K562 (cell line): ENCODE measurements around the gene HTR3B. TPM values are rescaled to one million over a fixed set of nuclear protein-coding genes. Genes with fewer than 3 reads are reported as not detected.

Source experiments
- ATAC-seq: fragments of 200-7000 bp; cut with Tn5 transposase; 3 replicates; pipeline ENCODE4 v1.9.1; 2020; ENCODE audit warnings: moderate library complexity
- BruUV-seq: library from RNA; stranded (reverse); fragments of 400-500 nt; replicated peaks from 2 replicates; lab custom pipeline; 2021; lab: Mats Ljungman, UMichigan
- CTCF ChIA-PET: fragments of 300-600 bp; formaldehyde crosslinking; extraction: SDS; loops from one replicate; lab custom pipeline; 2021; ENCODE audit warnings: low intra/inter-chr PET ratio; lab: Yijun Ruan, JAX
- POLR2A ChIA-PET: fragments of 300-600, 350-650 bp; sonication (Branson Sonifier 250); formaldehyde crosslinking; extraction: SDS; loops from one replicate; lab custom pipeline; 2021; ENCODE audit warnings: antibody characterized with exemption, inconsistent platforms; lab: Yijun Ruan, JAX
- DNase-seq, 4 experiments: peaks; one replicate each; pipeline versions ENCODE4 v3.0.0 to v3.0.0-alpha.2; 2011 to 2018; ENCODE audit warnings: low spot score in 3 of 4, mixed read lengths in 3 of 4; ENCODE audit errors: extremely low read depth in 1 of 4
- FAIRE-seq: peaks from 2 replicates; lab custom pipeline; 2011; peaks lifted over from hg19 to GRCh38; lab: Jason Lieb, UNC
- H2AFZ ChIP-seq: 2 replicates; pipeline ENCODE4 v1.6.0; 2011; ENCODE audit warnings: low read depth, low read length, control low read depth, inconsistent platforms
- H3K27ac ChIP-seq: fragments of 200-600 bp; 3 replicates; pipeline ENCODE4 v1.8.0; 2011; ENCODE audit warnings: low read depth, mild to moderate bottlenecking, control low read depth, inconsistent platforms, low read length, moderate library complexity, mixed read lengths; ENCODE audit errors: extremely low read depth
- H3K27me3 ChIP-seq, 2 experiments: fragments of 300-600 bp in 1 of 2; 2 replicates in 1 of 2; 3 replicates in 1 of 2; pipeline versions ENCODE4 v1.6.0 to v1.8.0; 2011; ENCODE audit warnings: inconsistent platforms in 2 of 2, low read length in 2 of 2, mild to moderate bottlenecking in 1 of 2, mixed read lengths in 1 of 2, moderate library complexity in 1 of 2; ENCODE audit not compliant: control insufficient read depth in 2 of 2, insufficient read depth in 2 of 2
- H3K36me3 ChIP-seq: fragments of 300-600 bp; 3 replicates; pipeline ENCODE4 v1.8.0; 2011; ENCODE audit warnings: mild to moderate bottlenecking, low read length, inconsistent platforms; ENCODE audit not compliant: control insufficient read depth, insufficient read depth
- H3K4me1 ChIP-seq, 2 experiments: fragments of 200-600 bp in 1 of 2; replicated peaks in 1 of 2; 2 replicates in 1 of 2; 3 replicates in 1 of 2; pipeline versions ENCODE4 v1.5.1 to v1.8.0; 2011; ENCODE audit warnings: inconsistent platforms in 2 of 2, low read length in 2 of 2, mild to moderate bottlenecking in 1 of 2, mixed read lengths in 1 of 2, moderate library complexity in 1 of 2; ENCODE audit not compliant: control insufficient read depth in 2 of 2, insufficient read depth in 2 of 2
- H3K4me2 ChIP-seq: 2 replicates; pipeline ENCODE4 v1.6.1; 2011; ENCODE audit warnings: low read length, control low read depth, inconsistent platforms, mixed read lengths; ENCODE audit not compliant: insufficient read depth
- H3K4me3 ChIP-seq: fragments of 200-600 bp; sonication (generic), shearing (Covaris generic); 2 replicates; pipeline ENCODE4 v1.5.1; 2016; ENCODE audit warnings: control low read depth, inconsistent platforms
- H3K79me2 ChIP-seq: fragments of 200-600 bp; 3 replicates; pipeline ENCODE4 v1.8.0; 2011; ENCODE audit warnings: low read length, inconsistent platforms; ENCODE audit not compliant: control insufficient read depth, insufficient read depth
- H3K9ac ChIP-seq, 2 experiments: 2 replicates each; pipeline versions ENCODE4 v1.6.0 to v1.6.1; 2011; ENCODE audit warnings: low read depth in 2 of 2, low read length in 2 of 2, control low read depth in 1 of 2, inconsistent platforms in 1 of 2, mild to moderate bottlenecking in 1 of 2, mixed read lengths in 1 of 2; ENCODE audit not compliant: insufficient read depth in 1 of 2
- H3K9me1 ChIP-seq: one replicate; pipeline ENCODE4 v1.6.0; 2011; ENCODE audit warnings: inconsistent platforms, mild to moderate bottlenecking, low read length, moderate library complexity; ENCODE audit not compliant: control insufficient read depth, insufficient read depth
- H3K9me3 ChIP-seq: replicated peaks from 2 replicates; pipeline ENCODE4 v1.5.1; 2011; ENCODE audit warnings: low read depth, low read length, inconsistent platforms; ENCODE audit not compliant: control insufficient read depth, insufficient read depth
- H4K20me1 ChIP-seq: replicated peaks from 2 replicates; pipeline ENCODE4 v1.6.1; 2011; ENCODE audit warnings: low read length, inconsistent platforms, mixed read lengths; ENCODE audit not compliant: control insufficient read depth, insufficient read depth
- BCLAF1 ChIP-seq, 2 experiments: fragments of 450-650 bp in 1 of 2; IDR thresholded peaks; 2 replicates each; pipeline ENCODE4 v1.6.1; 2011 to 2017; ENCODE audit warnings: low read depth in 2 of 2, antibody characterized with exemption in 1 of 2, borderline replicate concordance in 1 of 2, low read length in 1 of 2, mild to moderate bottlenecking in 1 of 2, mixed read lengths in 1 of 2; ENCODE audit not compliant: control insufficient read depth in 1 of 2
- CEBPG ChIP-seq, 3 experiments: fragments of 200-800 bp in 1 of 3; sonication (Bioruptor generic) in 1 of 3; sonication (generic) in 1 of 3; formaldehyde crosslinking in 1 of 3; IDR thresholded peaks in 2 of 3; conservative IDR thresholded peaks in 1 of 3; 2 replicates each; pipeline versions ENCODE4 v1.6.1 to v1.8.0; 2016 to 2022; ENCODE audit warnings: missing compliant biosample characterization in 2 of 3, missing genetic modification characterization in 2 of 3, mild to moderate bottlenecking in 1 of 3, missing genetic modification reagents in 1 of 3
- PREB ChIP-seq: sonication (generic); formaldehyde crosslinking; IDR thresholded peaks from 2 replicates; pipeline ENCODE4 v1.8.1; 2023; ENCODE audit warnings: mild to moderate bottlenecking, missing genetic modification reagents
- RFX1 ChIP-seq: fragments of 450-650 bp; IDR thresholded peaks from 2 replicates; pipeline ENCODE4 v1.6.1; 2016; ENCODE audit warnings: mild to moderate bottlenecking, moderate library complexity
- STAT5A ChIP-seq: IDR thresholded peaks from 2 replicates; pipeline ENCODE4 v1.6.1; 2012; ENCODE audit warnings: low read length, inconsistent platforms, borderline replicate concordance
- TEAD4 ChIP-seq, 2 experiments: sonication (generic) in 1 of 2; formaldehyde crosslinking in 1 of 2; IDR thresholded peaks; 2 replicates each; pipeline versions ENCODE4 v1.6.1 to v1.8.0; 2012 to 2022; ENCODE audit warnings: borderline replicate concordance in 1 of 2, inconsistent platforms in 1 of 2, low read length in 1 of 2, mild to moderate bottlenecking in 1 of 2, missing genetic modification reagents in 1 of 2
- THAP7 ChIP-seq: fragments of 250-450 bp; sonication (Bioruptor Pico); IDR thresholded peaks from 2 replicates; pipeline ENCODE4 v1.5.0; 2021
- ZBTB9 ChIP-seq: fragments of 450-650 bp; formaldehyde crosslinking; IDR thresholded peaks from 2 replicates; pipeline ENCODE4 v1.4.0; 2020; ENCODE audit warnings: mild to moderate bottlenecking, moderate library complexity
- ZNF174 ChIP-seq: fragments of 250-450 bp; sonication (Bioruptor Pico); IDR thresholded peaks from 2 replicates; pipeline ENCODE4 v1.4.0; 2020; ENCODE audit warnings: mild to moderate bottlenecking
- ZNF512 ChIP-seq: IDR thresholded peaks from 2 replicates; pipeline ENCODE4 v1.6.1; 2016; ENCODE audit warnings: missing genetic modification characterization, missing compliant biosample characterization
- WGBS: fragments of 100-300 bp; shearing (Covaris generic); methylation state at CpG from one replicate; pipeline ENCODE4 v1.1.6; 2016; ENCODE audit warnings: low coverage, mixed read lengths; ENCODE audit not compliant: insufficient coverage; ENCODE audit errors: missing lambda C conversion rate; 5-methylcytosine and 5-hydroxymethylcytosine counted together
- in situ Hi-C: fragments of 300-500 bp; cut with MboI; formaldehyde crosslinking; loops from 4 replicates; pipeline ENCODE4 v1.15.0; 2018; ENCODE audit warnings: inconsistent platforms, mixed read lengths
- intact Hi-C: fragments of 100-400 bp; cut with micrococcal nuclease; formaldehyde crosslinking; loops from 2 replicates; pipeline ENCODE4 v1.14.2; 2022
- polyA plus RNA-seq, 8 experiments: library from polyadenylated mRNA; depleted of rRNA in 4 of 8; stranded (reverse) in 5 of 8; unstranded in 3 of 8; fragments of >200 nt; fragmentation: Nextera tagmentation in 2 of 8; fragmentation: Illumina TruSeq in 1 of 8; extraction: Ambion mirVana in 2 of 8; extraction: Trizol in 1 of 8; gene quantifications; 2 replicates each; pipeline versions ENCODE4 v1.2.1 to v1.2.3, GENCODE V29; 2011 to 2014; ENCODE audit warnings: inconsistent platforms in 1 of 8, missing spikeins in 1 of 8
- total RNA-seq, 7 experiments: library from RNA; depleted of rRNA in 6 of 7; stranded (reverse); fragments of >200 nt in 6 of 7; fragmentation: Illumina TruSeq in 2 of 7; extraction: Trizol in 2 of 7; gene quantifications; 2 replicates each; pipeline versions ENCODE4 v1.2.1 to v1.2.3, GENCODE V29; 2011 to 2021; ENCODE audit warnings: low replicate concordance in 1 of 7

Gene HTR3B
- total and polyA plus RNA-seq, 9 of the 15 experiments (the other 6 are each of a cell fraction or from before 2014, with no cell fraction given), result not detected

GRCh38 chr11:113977071-113977490 is 72.5 kb downstream of the HTR3B start (continued):
- TF ChIP-seq BCLAF1 (IDR thresholded peaks at IDR 0.05; ENCODE audit: borderline replicate concordance in 1 of 2, control insufficient read depth in 1 of 2, low read depth in 2 of 2, low read length in 1 of 2), result no peak

- Histone ChIP-seq H3K4me1 (peaks cover 0 to 7% of the 10 kb centered on the region in 2 experiments; a peak in 2 of 5 replicates), H3K4me3 (no peak overlapping the region), H3K9me1 (no peaks in the 10 kb centered on the region), H3K27ac (no peak overlapping the region), H3K4me2 (no peak overlapping the region), H3K9ac (no peak overlapping the region), H3K79me2 (no peaks in the 10 kb centered on the region), H4K20me1 (0 out of 2 replicates have a peak, but pooled peaks cover 3% of the 10 kb centered on the region), H2AFZ (no peak overlapping the region), H3K36me3 (no peaks in the 10 kb centered on the region), H3K27me3 (peaks cover 19 to 80% of the 10 kb centered on the region in 2 experiments), H3K9me3 (no peaks in the 10 kb centered on the region)
- intact Hi-C loops (loop anchor here (10.0 kb wide), 1 partner anchor 173 kb away; no protein-coding TSS in a partner anchor), in situ Hi-C loops (no loop called here)
- no TSS peak for BruUV-seq
- CTCF ChIA-PET, result no interaction called here
- WGBS, result 2% methylated on average over 11 of the region's 11 CpGs
- no peak for FAIRE-seq
- ATAC-seq, result no peak
- DNase-seq, result no peak
- POLR2A ChIA-PET, result no interaction called here
- TF ChIP-seq ZNF174 (no peak), RFX1 (no peak), ZBTB9 (no peak), PREB (CRISPR knock-in tag) (no peak), TEAD4 (IDR thresholded peaks at IDR 0.05; ENCODE audit: low read length) (no peak), TEAD4 (CRISPR knock-in tag; IDR thresholded peaks at IDR 0.05; ENCODE audit: borderline replicate concordance) (no peak), STAT5A (no peak), ZNF512 (tag) (no peak), CEBPG (CRISPR knock-in tag; IDR thresholded peaks at IDR 0.05) (no peak), CEBPG (tag; conservative IDR thresholded peaks at IDR 0.05 in 1 of 2, IDR thresholded peaks at IDR 0.05 in 1 of 2) (no peak), THAP7 (CRISPR knock-in tag) (no peak)
Measured at GRCh38 chr11:113977701-113978100, 73.1 kb downstream of the HTR3B start.
